Type B pancreatic cell (in vitro differentiated cells): Measurements from ENCODE around the gene HINFP. TPM values are rescaled to one million over a fixed set of nuclear protein-coding genes. Genes with fewer than 3 reads are reported as not detected.

Source experiments
- DNase-seq: peaks from one replicate; pipeline ENCODE4 v3.0.0; 2021; ENCODE audit warnings: mixed read lengths; ENCODE audit not compliant: unreplicated experiment; ENCODE audit errors: extremely low spot score
- H3K27ac Mint-ChIP-seq: 2 replicates; pipeline ENCODE4 v1.8.0; 2021; ENCODE audit warnings: mild to moderate bottlenecking, mixed read lengths
- H3K27me3 Mint-ChIP-seq: 2 replicates; pipeline ENCODE4 v1.8.0; 2021; ENCODE audit warnings: mixed read lengths
- H3K36me3 Mint-ChIP-seq: 2 replicates; pipeline ENCODE4 v1.8.0; 2021; ENCODE audit warnings: mixed read lengths
- H3K4me1 Mint-ChIP-seq: one replicate; pipeline ENCODE4 v1.8.0; 2021; ENCODE audit warnings: mixed read lengths; ENCODE audit not compliant: unreplicated experiment
- H3K4me3 Mint-ChIP-seq: 2 replicates; pipeline ENCODE4 v1.8.0; 2021; ENCODE audit warnings: mild to moderate bottlenecking, mixed read lengths
- H3K9me3 Mint-ChIP-seq: 2 replicates; pipeline ENCODE4 v1.8.0; 2021; ENCODE audit warnings: mixed read lengths
- total RNA-seq: library from RNA; stranded (reverse); gene quantifications from 2 replicates; pipeline ENCODE4 v1.2.1, GENCODE V29; 2021; ENCODE audit warnings: low replicate concordance
- TF ChIP-seq, protein P1 (sequence below): fragments of 200-600 bp; sonication (generic); conservative IDR thresholded peaks from 2 replicates; pipeline ENCODE4 v1.5.0; 2021; ENCODE audit warnings: antibody characterized with exemption, mild to moderate bottlenecking

Gene HINFP
- total RNA-seq, 1 donor from 2014 or later, result 33.0 TPM

DNA sequence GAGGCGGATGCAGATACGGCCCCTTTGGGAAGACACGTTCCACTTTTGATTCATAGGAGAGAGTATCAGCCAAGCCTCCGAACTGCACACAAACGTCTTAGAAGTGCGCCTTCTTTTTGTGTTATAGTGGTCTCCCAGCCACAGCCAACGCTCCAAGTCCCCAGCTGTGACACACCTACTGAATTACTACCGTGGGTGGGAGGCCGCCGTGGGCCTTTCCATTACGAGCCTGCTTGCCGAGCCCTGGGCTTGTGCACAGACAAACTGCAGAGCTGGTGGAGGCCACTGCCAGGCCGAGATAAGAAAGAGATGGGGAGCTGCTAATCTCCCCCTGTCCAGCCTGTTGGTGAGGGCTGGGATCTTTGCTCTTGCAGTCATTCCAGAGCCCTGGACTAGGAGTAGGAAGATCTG is 35.9 kb upstream of the HINFP start:
- Mint-ChIP-seq H3K4me3 (peak overlapping the region; percentile 99), H3K36me3 (no peaks in the 10 kb centered on the region), H3K4me1 (peaks cover 19% of the 10 kb centered on the region), H3K27me3 (no peaks in the 10 kb centered on the region), H3K27ac (peak overlapping the region; percentile 96), H3K9me3 (no peaks in the 10 kb centered on the region)
- DNase-seq, result no peak
- TF ChIP-seq, protein P1, sequence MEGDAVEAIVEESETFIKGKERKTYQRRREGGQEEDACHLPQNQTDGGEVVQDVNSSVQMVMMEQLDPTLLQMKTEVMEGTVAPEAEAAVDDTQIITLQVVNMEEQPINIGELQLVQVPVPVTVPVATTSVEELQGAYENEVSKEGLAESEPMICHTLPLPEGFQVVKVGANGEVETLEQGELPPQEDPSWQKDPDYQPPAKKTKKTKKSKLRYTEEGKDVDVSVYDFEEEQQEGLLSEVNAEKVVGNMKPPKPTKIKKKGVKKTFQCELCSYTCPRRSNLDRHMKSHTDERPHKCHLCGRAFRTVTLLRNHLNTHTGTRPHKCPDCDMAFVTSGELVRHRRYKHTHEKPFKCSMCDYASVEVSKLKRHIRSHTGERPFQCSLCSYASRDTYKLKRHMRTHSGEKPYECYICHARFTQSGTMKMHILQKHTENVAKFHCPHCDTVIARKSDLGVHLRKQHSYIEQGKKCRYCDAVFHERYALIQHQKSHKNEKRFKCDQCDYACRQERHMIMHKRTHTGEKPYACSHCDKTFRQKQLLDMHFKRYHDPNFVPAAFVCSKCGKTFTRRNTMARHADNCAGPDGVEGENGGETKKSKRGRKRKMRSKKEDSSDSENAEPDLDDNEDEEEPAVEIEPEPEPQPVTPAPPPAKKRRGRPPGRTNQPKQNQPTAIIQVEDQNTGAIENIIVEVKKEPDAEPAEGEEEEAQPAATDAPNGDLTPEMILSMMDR, result no peak

DNA sequence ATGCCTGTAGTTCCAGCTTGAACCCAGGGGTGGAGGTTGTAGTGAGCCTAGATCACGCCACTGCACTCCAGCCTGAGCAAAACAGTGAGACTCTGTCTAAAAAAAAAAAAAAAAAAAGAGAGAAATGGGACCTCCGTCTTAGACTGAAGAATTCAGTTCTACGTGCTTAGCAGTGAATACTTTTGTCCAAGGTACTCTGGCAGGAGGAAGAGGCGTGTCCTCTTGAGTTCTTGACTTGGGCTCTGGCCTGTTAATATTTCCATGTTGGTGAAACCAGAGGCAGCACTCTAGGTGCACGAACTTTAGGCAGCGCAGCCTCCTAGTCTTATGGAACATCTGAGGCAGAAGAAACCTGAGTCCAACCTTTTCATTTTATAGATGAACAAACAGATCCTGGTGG is 34.3 kb upstream of the HINFP start:
- H3K4me3 Mint-ChIP-seq, result peak overlapping the region; percentile 73
- H3K27me3 Mint-ChIP-seq, result no peaks in the 10 kb centered on the region
- H3K4me1 Mint-ChIP-seq, result peaks cover 22% of the 10 kb centered on the region
- H3K9me3 Mint-ChIP-seq, result no peaks in the 10 kb centered on the region
- no peaks in the 10 kb centered on the region for H3K36me3 Mint-ChIP-seq
- DNase-seq, result no peak
- H3K27ac Mint-ChIP-seq, result peak overlapping the region; percentile 66
- TF ChIP-seq, protein P1, result no peak

DNA sequence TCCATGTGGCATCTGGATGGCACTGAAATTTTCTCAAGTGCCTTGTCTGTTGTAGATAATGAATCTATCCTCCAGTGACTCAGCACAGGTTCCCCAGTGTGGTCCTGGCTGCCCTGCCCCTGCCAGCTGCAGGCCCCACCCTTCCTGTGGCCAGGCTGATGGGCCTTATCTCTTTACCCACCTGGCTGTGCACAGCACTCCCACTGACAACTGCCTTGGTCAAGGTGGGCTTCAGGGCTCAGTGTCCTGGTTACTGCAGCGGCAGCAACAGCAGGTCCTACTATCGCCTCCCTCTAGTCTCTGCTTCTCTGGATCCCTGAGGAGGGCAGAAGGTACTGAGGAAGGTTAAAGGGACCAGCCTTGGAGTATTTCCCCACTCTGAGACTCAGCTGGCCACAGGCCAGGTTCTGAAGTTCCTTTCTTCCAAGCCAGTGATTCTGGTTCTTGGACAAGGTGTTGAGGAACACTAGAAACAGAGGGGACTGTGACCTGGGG is 33.6 kb upstream of the HINFP start:
- H3K4me1 Mint-ChIP-seq, result peaks cover 28% of the 10 kb centered on the region
- H3K27me3 Mint-ChIP-seq, result no peaks in the 10 kb centered on the region
- DNase-seq, result no peak
- no peaks in the 10 kb centered on the region for H3K9me3 Mint-ChIP-seq
- no peak overlapping the region for H3K4me3 Mint-ChIP-seq
- peaks cover 4% of the 10 kb centered on the region for H3K36me3 Mint-ChIP-seq
- H3K27ac Mint-ChIP-seq, result no peak overlapping the region
- TF ChIP-seq, protein P1, result no peak

DNA sequence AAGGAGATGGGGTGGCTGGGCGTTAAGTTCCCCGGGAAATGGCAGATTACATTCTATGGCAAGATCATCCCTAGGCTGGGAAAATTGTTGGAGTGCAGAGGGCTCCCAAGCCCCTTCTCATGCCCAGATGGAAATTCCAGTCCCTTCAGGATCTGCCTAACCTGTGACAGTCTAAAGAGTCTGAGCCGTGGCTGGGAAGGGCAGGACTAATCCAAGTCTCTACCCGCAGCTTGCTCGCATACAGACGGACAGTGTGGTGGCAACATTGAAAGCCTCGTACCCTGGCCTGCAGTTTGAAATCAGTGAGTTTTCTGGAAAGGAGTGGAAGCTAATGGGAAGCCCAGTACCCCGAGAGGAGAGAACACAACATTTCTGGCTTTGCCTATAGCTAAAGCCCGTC is 33.0 kb upstream of the HINFP start:
- Mint-ChIP-seq H3K4me3 (no peak overlapping the region), H3K36me3 (peaks cover 6% of the 10 kb centered on the region), H3K27me3 (no peaks in the 10 kb centered on the region), H3K27ac (no peak overlapping the region), H3K9me3 (no peaks in the 10 kb centered on the region), H3K4me1 (peaks cover 31% of the 10 kb centered on the region)
- no peak for DNase-seq
- TF ChIP-seq, protein P1, result no peak

DNA sequence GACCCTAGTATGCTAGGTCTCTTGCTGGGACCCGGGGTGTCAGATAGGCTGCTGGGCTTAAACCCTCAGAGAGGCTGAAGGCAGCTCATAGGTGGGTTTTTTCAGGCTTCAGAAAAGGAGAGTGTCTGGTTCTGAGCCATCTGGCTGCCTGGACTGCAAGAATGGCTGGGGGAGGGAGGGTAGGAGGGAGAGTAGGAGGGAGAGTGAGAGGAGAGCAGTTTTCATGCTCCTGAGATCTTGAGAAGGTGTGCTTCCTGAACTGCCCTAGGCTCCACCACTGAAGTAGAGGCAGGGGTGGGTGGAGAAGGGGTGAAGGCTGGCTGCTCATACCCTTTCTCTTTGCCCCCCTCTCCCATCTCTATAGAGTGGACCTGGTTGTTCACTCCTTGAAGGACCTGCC is 32.1 kb upstream of the HINFP start:
- no peak overlapping the region for H3K4me3 Mint-ChIP-seq

More for the DNA sequence above, 32.1 kb upstream of the HINFP start:
- no peaks in the 10 kb centered on the region for H3K9me3 Mint-ChIP-seq
- H3K27me3 Mint-ChIP-seq, result no peaks in the 10 kb centered on the region
- H3K27ac Mint-ChIP-seq, result peak overlapping the region; percentile 8
- H3K4me1 Mint-ChIP-seq, result peaks cover 35% of the 10 kb centered on the region
- H3K36me3 Mint-ChIP-seq, result peaks cover 12% of the 10 kb centered on the region
- no peak for DNase-seq
- TF ChIP-seq, protein P1, result no peak
